PC-3 (cell line): ENCODE results near the gene UGT1A10.
"Not testable (repeated sequence)": the region's sequence is repeated elsewhere in the genome, so short reads cannot be mapped to it uniquely, and the experiment has no call there.

Source experiments
- CTCF ChIP-seq: fragments of 300-600 bp; sonication (generic); conservative IDR thresholded peaks from 2 replicates; pipeline ENCODE4 v1.5.1; 2017; ENCODE audit warnings: antibody characterized with exemption, low read depth, mild to moderate bottlenecking, low read length
- EZH2 ChIP-seq: fragments of 300-600 bp; sonication (generic); IDR thresholded peaks from one replicate; pipeline ENCODE4 v1.6.1; 2017; ENCODE audit warnings: antibody characterized with exemption, mild to moderate bottlenecking, low read length; ENCODE audit not compliant: unreplicated experiment
- EZH2phosphoT487 ChIP-seq: fragments of 300-600 bp; sonication (generic); IDR thresholded peaks from 2 replicates; pipeline ENCODE4 v1.6.1; 2018; ENCODE audit warnings: mild to moderate bottlenecking, antibody characterized with exemption, low read length, borderline replicate concordance

- not testable (repeated sequence) for TF ChIP-seq EZH2, CTCF, EZH2phosphoT487
Observed at GRCh38 chr2:233736868-233737653, 100.8 kb downstream of the UGT1A10 start.
